Anterior cingulate cortex (tissue), 58 donors: Measurements from ENCODE around the gene KRTAP21-1.
"Not testable (repeated sequence)": the region's sequence is repeated elsewhere in the genome, so short reads cannot be mapped to it uniquely, and the experiment has no call there.

Experiments
- DNase-seq, 58 donors: peaks; one replicate each; lab custom pipeline; 2025; lab: John Stamatoyannopoulos, UW

The KRTAP21-1 gene

DNA sequence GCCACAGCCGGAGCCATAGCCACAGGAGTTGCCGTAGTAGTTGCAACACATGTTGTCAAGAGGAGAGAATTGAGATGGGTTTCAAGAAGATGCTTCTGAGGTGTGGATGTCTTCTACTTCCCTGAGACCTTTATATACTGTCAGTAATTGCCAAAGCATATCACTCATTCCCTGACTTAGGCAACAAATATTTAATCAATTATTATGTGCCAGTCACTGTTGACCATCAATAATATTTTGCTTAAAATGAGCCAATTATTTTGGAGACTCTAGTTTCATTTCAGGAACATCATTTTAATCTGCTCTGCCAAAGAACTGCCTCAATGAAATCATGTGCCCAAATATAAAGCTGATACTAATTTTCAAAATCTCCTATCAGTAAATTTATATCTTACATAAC lies at the start of gene KRTAP21-1:
KRTAP21-1 (minus strand) TSS at position 101 of the 400 bp plus-strand sequence; CDS start at position 51, 50 bp downstream.
- not testable (repeated sequence) for DNase-seq

DNA sequence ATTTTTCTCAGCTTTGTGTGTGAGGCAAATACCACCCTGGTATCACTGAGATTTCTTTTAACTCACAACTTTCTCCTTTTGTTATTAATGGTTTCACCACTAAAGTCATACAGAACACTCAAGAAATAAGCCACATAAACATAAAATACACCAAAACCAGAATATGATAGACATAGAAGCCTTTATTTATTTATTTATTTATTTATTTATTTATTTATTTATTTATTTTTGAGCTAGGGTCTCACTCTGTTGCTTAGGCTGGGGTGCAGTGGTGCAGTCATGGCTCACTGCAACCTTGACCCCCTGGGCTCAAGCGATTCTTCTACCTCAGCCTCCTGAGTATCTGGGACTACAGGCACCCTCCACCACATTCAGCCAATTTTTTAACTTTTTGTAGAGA lies 45.4 kb upstream of the KRTAP21-1 start:
- DNase-seq, result no peak

DNA sequence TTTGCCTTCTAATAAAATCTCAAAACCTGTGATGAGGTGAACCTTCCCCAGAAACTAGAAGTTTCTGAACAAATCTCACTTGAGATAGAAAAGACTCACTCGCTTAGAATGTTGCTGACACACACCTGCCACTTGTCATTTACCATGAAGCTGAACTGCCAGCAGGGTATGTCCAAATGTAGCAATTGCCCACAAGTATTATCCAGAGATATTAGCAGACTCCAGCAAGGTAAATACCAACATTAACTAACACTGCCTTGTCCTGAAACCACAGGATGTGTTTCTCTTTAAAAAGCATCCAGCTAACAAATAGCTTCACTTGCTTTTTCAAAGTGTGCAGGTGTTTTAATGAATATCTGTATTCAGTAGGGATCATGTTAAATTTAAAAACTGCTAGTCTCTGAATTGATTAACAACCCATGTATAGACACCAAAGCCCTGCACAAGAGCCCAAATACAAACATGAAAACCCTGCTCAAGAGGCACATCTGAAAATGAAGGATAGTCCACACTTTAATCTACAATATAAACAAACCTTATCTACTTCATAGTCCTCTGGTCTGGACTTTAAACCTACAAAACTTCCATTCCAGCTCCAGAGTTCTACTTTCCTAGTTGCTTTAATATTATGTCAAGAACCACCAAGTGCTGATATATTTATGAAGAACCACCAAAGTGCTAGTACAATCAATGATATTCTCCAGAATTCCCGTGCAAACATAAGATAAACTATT lies 38.5 kb upstream of the KRTAP21-1 start:
- DNase-seq, result no peak

DNA sequence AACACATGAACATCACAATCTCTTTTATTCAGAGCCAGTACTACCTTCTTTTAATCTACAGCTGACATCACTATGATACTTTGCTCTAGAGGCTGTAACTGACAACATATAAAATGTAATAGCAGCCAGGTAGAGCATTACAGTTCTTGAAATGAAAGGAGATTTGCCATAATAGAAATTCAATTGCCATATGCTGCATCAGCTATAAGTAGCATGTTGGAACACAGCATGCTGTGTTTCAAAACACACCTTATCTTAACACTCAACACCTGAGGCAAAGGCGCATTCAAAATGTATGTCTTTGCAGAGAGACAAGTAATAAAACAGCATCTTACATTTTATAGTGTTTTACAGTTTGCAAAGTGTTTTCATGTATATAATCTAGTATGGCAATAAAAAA lies 24.0 kb upstream of the KRTAP21-1 start:
- no peak for DNase-seq

DNA sequence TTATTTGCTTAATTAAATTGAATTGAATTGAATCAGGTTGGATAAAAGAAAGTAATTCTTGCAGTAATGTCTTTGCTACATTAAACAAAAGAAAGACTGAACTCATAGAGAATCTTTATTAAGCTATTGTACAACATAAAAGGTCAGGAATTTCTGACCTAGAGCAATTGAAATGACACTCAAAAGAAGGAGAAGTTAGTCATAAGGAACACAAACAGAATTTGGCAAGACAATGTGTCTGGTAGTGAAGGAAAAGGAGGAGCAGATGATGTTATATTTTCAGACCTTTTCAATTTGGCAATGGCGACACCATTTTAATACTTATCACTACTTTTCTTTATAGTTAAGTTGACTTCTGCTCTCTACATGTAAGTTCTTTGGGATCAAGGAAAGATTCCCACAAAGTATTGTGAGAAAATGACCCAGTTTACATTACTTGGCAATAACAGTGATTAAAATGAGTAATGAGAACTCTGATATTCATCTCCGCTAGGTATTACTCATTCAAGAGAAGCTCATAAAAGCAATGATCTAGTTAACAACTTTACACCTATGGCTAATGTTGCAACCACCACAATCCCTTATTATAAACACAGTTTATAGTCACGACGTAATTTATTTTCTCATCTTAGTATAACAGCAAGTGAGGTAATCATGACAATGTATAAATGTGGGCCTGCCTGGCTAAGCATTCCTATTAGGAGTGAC lies 14.7 kb upstream of the KRTAP21-1 start:
- DNase-seq, result no peak

DNA sequence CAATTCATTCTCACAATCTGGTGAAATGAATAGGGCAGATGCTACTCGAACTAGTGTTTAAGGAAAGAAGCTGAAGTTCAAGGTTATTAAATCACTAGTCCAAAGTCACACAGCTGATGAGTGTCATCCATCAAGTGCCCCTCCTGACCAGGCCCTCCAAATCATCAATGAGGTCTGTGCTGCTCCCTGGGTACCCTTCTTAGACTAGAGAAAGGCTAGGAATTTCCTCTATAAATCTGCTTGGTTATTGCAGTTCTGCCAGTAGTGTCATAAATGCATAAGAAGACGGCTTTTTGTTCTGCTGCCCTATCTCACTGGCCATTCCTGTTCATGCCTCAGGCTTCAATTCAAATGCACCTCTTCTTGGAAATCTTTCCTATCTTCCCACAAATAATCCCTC lies 5.5 kb upstream of the KRTAP21-1 start:
- no peak for DNase-seq

DNA sequence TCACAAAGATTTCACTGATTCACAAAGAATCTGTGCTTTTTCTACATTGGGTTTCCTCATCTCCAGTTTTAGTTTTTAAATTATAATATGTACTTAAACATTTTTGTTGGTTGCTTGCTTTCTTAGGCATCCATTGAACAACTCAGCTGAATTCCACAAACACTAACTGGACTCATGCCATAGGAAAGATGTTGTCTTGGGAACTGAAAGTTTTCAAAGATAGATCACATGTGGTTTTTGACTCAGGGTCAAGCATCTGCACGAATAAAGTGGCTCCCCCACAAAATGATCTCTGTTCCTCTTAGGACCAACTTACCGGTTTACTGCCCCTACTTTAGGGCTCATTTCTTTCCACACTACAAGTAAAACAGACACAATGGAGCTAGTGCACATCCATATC lies 3.1 kb upstream of the KRTAP21-1 start:
- no peak for DNase-seq

DNA sequence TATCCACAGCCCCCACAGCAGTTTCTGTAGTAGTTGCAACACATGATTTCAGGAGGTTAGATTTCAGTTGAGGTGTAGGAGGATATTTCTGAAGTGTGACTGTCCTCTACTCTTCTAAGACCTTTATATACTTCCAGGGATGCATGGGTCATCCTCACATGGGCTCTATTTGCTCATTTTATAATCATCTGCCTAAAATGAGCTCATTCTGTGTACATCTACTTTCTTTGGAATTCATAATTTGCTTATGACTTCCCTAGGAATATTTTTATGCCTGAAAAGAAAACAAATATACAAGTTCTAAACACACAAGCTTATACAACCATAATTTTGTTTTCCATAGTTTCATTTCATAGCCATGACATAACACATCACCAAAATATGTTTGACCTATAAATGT lies 8.1 kb downstream of the KRTAP21-1 start, which contains the start of gene KRTAP21-2:
KRTAP21-2 (minus strand) TSS at position 101 of the 400 bp plus-strand sequence; CDS start at position 44, 57 bp downstream.
- no peak for DNase-seq

DNA sequence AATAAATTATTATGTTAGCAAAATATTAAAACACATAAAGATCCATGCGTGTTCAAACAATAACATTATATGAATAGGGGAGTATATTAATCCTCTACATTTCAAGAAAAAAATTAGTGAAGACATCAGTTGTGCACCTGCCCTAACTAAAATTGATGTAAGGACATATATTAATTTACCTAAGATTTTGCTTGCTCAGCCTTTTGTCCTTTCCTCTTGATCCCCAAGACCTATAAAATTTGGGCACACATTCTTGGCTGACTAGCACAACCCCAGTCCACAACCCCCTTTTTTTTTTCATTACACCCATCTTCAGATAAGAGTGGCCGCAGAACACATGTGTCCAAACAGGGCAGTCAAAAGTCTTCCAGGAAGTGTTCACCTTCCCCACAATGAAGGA lies 14.8 kb downstream of the KRTAP21-1 start:
- no peak for DNase-seq

DNA sequence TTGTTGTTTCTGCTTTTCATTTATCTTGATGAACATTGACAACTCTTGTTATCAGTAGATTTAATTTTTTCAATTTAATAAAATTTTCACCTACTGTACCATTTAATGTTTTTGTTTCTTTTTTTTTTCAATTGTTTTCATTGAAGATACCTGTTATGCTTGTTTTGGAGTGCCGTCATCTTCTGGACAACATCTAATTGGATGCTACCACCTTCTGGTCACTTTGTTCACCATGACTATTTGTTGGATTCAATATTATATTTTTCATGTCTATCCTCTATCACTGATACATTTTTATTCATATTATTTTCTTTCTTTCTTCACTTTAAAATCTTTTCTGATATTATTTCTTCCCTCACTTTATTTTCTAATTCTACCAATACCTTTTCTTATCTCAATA lies 22.2 kb downstream of the KRTAP21-1 start:
- no peak for DNase-seq

DNA sequence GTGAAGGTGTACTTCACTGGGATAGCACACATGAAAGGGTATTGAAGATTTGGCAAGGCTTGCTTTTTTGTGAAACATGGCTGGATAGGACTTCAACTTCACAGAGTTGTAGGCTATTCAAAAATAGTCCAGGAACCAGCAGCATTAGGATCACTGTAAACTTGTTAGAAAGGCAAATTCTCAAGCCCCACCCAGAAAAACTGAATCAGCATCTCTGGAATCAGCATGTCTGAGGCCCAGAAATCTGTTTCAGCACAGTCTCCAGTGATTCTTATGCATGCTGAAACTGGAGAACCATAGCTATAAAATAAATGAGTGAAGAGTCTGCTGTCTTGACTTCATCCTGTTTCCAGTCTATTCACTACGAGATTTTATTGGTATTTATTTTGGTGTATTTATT lies 28.5 kb downstream of the KRTAP21-1 start:
- DNase-seq, result no peak

DNA sequence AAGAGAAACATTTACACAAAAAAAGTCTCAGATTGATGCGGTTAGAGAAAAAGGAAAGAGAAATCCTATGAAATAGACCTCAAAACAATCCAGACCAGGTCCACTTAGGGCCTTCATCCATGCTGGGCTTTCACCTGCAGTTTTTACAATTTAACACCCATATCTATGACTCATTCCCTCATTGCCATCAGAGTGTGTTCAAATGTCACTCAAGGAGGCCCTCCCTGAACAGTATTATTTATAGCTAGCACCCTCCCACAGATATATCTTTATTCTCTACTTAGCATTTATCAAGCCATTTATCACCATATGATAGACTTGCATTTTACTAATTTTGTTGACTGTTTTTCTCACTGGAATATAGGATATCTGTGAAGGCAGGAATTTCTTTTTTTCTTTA lies 35.8 kb downstream of the KRTAP21-1 start:
- no peak for DNase-seq

DNA sequence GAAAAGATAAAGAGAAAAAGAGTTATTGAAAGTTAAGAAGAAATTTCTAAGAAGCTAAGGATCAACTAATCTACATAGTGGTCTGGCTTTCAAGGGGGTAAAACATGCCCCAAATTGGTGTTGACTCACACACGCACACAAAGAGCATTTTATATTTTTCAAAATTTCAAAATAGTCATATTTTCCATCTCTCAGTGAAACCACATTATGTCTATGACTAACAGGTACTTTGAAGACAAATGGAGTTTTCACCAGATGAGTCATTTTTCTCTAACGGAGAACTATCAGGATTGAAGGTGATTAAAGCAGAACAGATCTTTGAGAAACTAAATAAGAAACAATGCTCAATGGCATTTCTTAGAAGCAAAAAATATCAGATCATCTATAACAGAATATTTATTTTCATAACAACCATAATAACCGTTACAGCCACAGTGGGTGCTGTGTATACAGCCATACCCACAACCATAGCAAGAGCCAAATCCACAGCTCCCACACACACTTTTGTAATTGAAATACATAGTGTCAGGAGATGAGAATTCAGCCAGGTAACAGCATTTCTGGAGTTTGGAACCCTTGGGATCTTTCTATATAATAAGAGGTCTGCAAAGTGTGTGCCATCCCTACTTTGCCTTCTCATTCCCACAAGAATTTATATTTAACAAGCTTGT lies 36.9 kb downstream of the KRTAP21-1 start, which contains the start of gene KRTAP21-3:
KRTAP21-3 (minus strand) TSS at position 539 of the 671 bp plus-strand sequence; CDS start at position 521, 18 bp downstream.
- no peak for DNase-seq

DNA sequence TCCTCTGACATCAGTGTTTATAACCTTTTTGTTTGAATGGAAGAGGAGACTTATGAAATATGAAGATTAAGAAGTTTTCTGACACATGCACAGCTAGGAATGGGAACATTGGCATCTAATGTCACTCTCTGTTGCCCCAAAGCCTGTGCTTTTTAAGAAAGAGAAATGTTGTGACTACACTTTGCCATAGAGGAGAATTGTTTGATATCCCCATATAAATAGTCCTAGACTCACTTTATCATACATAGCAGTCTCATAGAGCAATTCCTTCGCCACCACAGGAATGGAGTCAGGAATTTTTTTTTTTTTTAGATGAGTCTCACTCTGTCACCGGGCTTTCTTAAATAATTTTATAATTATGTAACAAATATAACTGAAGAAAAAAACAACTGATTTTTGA lies 38.1 kb downstream of the KRTAP21-1 start:
- DNase-seq, result no peak

DNA sequence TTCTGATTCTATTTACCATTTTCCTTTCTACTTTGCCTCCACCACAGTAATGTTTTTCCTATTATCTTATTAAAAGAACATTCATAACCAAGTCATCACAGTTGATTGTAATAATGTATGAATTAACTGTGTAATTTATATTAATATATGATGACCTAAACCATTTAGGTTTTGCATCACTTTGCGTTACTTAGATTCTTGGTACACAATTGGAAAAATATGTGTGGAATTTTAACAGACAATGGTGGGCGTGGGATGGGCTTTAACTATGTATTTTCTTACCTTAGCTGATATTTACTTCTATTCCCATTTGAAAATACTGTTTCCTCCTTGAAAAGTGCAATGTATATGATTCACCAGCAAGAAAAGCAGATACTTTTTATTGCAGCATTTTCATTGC lies 40.3 kb downstream of the KRTAP21-1 start:
- DNase-seq, result no peak

DNA sequence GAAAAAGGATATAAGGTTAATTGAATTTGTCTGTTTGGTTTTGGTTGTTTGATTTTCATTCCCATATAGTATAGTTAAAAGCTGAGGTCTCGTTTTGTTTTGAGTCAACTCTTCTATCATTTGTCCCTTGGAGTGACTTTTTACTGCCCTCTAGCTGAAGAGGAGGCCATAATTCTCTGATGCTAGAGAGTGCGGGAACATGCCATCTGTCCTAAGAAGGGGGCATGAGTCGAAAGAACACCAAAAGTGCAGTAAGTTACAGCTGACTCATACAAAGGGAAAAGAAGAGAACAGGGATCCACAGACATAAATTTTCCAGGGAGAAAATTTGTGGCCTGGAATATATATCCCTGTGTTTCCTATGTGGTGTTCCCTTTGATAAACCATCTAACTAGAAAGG lies 40.8 kb downstream of the KRTAP21-1 start:
- no peak for DNase-seq

DNA sequence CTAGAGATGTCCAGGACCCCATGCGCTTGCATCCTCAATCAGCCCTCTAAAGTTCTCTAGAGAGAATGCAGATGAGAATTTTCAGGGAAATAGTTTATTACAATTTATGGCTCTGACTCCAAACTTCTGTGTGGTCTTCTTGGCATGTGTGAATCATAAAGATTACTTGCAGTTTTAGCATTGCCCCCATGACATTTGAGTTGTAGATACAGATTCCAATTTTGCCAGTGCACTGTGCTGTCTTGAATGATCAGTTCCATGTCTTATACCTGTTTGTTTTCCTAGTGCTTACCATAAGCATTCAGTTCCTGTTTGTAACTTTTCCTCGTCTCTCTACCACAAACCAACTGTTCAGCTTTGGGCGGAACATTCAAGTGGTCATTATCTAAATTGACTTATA lies 41.5 kb downstream of the KRTAP21-1 start:
- DNase-seq, result no peak

DNA sequence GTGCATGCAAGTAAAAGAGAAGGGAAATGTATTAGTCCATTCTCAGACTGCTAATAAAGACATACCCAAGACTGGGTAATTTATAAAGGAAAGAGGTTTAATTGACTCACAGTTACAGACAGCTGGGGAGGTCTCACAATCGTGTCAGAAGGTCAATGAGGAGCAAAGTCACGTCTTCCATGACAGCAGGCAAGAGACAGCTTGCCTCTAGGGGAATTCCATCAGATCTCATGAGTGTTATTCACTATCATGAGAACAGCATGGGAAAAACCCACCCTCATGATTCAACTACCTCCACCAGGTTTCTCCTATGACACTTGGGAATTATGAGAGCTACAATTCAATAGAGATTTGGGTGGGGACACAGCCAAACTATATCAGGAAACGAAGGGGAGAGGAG lies 44.7 kb downstream of the KRTAP21-1 start:
- no peak for DNase-seq

DNA sequence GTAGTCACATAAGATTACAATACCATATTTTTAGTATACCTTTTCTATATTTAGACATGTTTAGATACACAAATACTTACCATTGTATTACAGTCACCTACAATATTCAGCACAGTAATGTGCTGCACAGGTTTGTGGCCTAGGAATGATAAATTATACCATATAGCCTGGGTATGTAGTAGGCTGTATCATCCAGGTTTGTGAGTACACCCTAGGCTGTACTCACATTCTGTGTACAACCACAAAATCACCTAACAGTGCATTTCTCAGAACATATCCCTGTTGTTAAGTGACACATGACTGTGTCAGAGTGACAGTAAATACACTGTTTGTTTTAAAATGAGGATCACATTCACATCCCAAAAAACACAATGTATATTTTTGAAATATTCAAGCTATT lies 47.8 kb downstream of the KRTAP21-1 start:
- no peak for DNase-seq
